Stimulated activated CD4-positive, alpha-beta T cell treated with anti-CD3 and anti-CD28 coated beads, Interleukin-15, amount 100 ng/mL, for 48 hours (primary cell): Measurements from ENCODE around the gene C3.
"Not testable (repeated sequence)": the region's sequence is repeated elsewhere in the genome, so short reads cannot be mapped to it uniquely, and the experiment has no call there.

Source experiments
- DNase-seq, 2 donors: peaks; one replicate each; pipeline ENCODE4 v3.0.0-alpha.2; 2020; ENCODE audit warnings: low read depth in 2 of 2

Gene C3

DNA sequence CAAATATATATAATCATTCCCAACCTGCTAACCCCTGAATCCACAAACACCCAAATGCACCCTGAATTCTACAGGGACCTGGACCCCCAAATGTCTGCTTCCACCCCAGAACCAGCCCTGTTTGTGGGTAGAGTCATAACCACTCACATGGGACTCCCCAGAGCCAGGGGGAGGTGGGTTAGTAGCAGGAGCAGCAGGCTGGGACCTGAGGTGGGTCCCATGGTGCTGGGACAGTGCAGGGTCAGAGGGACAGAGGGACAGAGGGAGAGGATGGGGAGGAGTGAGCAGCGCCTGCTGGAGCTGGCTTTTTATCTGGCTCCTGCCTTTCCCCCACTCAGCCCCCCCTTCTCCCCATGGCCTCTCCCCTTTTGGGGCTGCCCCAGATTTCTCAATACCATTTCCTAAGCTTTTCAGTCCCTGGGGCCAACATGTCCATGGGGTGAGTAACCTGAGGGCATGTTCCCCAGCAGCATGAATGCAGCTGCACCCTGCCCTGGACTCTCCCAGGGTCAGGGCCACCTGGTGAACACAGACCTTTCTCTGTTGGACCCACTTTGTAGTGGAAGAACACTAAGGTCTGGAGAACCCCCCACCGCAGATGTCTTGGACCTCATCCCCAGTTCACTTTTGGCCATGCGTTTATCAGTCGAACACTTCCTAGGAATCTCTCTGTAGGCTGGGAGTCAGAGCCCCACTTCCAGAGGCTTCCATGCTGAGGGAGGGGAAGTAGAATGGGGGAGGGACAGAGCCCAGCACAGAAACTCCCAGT is at the start of gene C3:
C3 (minus strand) TSS at position 282 of the 769 bp plus-strand sequence; CDS start at position 221, 61 bp downstream.
- DNase-seq, result no peak

DNA sequence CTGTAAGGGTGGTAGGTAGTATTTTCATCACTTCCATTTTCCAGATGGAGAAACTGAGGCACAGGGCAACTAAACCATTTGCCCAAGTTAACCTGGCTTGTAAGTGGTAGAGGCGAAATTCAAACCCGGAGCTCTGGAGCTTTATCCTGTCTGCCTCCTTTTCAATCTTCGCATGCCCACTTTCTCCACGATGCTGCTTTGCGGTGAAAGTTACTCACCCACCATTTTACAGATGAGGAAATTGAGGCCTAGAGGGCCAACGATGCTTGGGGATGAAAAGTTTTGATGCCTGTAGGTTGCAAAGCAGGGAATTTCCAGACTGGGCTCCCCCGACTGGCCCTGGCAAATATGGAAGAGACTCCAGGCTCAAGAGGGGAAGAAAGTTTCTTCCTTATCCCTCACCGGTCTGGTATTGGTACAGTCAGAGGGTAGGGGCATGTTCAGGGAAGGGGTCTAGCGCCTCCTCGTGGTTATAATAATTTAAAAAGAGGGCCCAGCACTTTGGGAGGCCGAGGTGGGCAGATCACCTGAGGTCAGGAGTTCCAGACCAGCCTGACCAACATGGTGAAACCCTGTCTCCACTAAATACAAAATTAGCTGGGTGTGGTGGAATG is 48.7 kb upstream of the C3 start:
- no peak for DNase-seq

DNA sequence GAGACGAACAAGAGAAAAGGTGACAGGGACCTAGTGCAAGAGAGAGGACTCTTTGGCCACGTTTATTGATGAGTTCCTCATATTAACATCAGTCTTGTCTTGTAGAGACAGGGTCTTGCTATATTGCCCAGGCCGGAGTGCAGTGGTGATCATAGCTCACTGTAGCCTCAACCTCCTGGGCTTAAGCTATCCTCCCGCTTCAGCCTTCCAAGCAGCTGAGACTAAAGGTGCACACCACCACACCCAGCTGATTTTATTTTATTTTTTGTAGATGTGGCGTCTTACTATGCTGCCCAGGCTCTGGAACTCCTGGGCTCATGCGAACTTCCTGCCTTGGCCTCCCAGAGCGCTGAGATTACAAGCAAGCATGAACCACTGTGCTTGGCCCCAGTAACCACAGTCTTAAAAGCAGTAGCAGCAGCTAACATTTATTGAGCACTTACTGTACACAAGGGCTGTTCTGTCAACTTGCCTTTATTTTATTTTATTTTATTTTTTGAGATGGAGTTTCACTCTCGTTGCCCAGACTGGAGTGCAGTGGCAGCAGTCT is 47.9 kb upstream of the C3 start:
- DNase-seq, result no peak

DNA sequence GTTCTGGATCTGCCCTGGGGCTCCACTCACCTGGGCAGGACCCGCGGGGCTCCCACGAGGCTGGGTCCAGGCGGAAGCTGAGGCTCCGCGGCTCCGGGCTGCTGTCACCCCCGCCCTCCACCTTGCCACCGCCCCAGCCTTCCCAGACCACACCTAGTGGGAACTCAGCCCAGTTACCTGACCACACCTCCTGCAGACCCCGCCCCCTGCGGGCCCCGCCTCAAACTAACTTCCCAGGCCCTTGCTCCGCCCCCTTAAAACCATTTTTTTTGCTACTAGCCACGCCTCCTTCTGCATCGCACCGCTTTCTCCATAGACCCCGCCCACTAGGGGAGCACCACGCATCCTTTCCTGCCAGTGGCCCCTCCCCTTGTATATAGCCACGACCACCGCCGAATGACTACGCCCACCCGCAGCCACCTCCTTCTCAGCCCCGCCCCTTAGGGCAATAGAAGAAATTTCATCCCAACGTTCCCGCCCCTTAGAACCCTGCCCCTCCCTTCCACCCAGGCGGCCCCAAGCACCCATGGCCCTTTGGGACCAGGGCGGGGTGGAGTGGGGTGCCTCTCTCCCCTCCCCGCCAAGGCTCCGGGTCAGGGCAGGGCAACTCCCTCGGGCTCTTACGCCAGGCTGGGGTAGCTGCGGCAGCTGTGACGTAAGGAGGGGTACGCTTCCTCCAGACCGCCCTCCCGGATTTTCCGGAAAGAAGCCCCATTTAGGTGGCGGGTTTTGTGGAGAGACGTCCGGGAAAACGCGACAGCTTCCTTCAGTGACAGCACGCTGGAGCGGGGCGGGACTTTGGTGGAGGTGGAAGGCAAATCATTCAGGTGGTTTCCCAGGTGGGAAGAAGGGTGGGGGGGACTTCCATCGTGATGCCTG is 47.1 kb upstream of the C3 start, which contains the start of gene SH2D3A:
SH2D3A (minus strand) TSS at position 79 of the 879 bp plus-strand sequence. CDS start 3,687 bp downstream, outside the sequence.
- DNase-seq, result peak; percentile 94

DNA sequence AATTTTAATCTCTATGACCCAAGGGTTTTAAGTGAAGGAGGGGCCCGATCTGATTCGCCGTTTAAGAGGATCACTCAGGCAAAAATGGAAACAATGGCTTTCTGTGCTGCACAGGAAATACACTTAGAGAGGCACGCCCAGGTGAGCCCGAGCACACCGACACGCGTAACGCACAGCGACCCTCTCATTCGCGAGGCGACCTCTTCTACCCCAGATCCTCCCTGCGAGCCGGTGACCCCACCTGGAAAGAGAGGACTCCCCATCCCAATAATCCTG is 46.6 kb upstream of the C3 start:
- DNase-seq, result no peak

DNA sequence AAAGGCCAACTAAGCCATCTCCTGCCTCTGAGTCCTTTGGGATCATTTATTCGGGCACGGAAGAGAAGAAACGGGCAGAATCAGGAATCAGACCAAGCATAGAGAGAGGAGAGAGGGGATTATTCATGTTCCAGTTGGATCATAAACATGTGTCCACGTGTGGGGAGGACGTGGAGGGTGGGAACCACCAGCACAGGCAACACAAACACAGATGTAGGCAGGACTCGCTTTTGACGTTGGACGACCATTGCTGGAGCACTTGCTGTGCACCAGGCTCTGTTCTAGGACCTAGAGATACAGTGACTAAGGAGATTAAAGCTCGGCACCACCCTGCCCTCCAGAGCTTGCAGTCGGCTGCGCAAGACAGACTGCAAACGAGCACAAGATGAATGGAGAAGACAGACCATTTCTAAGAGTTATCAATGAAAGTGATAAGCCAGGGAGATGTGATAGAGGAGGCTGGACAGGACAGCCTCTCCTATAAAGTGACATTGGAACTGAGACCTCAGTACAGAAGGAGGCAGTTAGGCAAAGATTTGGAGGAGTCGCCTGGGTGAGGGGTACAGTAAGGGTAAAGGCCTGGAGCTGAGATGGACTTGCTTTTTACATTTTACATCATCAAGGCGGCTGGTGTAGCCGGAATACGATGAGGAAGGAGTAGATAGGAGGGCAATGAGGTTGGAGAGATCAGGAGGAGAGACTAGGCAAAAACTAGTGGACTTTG is 46.1 kb upstream of the C3 start:
- DNase-seq, result no peak

DNA sequence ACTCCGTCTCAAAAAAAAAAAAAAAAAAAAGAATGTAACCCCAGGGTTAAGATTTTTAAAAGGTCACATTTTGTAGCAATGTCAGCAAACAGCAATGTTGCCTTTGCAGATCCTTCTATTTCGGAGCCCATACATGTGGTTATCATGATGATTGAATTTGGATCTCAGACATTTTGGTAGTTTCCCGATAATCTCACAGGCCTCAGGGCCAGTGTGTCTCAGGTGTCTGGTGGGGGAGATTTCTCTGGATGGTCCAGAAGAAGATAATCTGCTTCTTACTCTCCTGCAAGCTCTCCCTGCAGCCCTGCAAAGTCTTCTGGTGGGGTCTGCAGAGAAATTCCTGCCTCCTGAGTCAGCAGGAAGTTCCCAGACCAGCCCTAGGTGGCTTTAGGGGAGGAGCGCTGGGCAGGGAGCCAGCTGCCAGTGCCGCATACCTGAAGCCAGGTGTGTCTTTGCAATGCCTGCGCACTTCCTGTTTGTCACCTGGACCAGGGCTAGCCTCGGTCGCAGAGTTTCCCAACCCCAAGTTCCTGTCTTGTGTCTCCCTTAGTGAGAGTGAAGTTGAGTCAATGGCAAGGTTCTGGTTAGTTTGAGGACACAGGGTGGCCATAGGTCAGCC is 45.4 kb upstream of the C3 start:
- DNase-seq, result no peak

DNA sequence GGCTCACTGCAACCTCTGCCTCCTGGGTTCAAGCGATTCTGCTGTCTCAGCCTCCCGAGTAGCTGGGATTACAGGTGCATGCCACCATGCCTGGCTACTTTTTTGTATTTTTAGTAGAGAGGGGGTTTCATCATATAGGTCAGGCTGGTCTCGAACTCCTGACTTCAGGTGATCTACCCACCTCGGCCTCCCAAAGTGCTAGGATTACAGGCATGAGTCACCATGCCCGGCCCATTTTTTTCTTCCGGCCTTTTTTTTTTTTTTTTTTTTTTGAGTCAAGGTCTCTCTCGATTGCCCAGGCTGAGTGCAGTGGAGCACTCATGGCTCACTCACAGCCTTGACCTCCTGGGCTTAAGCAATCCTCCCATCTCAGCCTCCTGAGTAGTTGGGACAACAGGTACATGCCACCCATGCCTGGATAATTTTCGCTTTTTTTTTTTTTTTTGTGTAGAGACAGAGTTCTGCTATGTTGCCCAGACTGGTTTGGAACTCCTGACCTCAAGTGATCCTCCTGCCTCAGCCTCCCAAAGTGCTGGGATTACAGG is 41.9 kb upstream of the C3 start:
- DNase-seq, result not testable (repeated sequence)

DNA sequence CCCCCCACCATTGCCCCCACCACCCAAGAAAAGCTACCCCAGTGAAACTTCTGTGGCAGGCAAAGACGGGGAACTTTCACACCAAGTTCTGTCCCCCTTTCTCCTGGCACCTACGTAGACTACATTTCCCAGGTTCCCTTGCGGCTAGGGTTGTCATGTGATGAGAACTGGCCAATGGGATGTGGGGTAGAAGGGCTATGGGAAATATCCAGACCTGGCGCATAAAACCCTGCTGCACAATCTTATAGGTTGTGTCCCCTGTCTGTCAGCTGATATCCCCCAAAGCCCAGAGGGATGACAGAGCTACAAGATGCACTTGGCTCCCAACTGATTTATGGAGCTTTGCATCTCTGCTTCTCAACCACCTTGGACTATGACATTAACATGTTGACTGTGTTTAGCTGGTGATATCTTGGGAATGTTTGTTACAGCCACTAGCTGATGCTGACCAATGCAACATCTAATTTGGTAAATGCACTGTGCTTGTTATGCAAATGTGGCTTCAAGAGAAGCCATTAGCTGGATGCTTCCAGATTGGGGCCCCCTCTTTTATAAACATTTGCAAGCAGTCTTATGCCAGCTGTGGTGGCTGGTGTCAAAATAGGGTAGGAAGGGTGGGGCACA is 40.7 kb upstream of the C3 start:
- DNase-seq, result no peak

DNA sequence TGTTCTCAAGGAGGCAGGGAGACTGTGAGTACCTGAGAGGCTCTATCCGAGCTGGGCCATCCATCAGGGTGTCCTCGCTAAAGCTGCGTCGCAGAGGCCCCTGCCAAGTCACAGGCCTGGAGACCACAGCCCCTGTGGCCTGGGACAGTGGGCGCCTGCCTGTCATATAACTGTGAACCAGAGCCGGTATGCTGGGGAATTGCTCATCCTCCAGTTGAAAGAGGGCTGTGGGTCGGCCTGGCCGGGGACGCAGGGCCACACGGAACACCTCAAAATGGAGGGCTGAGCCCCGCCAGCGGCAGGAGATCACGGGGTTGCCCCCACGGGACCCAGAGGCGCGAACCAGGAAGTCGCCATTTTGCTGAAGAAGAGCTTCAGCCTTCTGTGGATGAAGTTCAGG is 40.2 kb upstream of the C3 start:
- DNase-seq, result no peak

DNA sequence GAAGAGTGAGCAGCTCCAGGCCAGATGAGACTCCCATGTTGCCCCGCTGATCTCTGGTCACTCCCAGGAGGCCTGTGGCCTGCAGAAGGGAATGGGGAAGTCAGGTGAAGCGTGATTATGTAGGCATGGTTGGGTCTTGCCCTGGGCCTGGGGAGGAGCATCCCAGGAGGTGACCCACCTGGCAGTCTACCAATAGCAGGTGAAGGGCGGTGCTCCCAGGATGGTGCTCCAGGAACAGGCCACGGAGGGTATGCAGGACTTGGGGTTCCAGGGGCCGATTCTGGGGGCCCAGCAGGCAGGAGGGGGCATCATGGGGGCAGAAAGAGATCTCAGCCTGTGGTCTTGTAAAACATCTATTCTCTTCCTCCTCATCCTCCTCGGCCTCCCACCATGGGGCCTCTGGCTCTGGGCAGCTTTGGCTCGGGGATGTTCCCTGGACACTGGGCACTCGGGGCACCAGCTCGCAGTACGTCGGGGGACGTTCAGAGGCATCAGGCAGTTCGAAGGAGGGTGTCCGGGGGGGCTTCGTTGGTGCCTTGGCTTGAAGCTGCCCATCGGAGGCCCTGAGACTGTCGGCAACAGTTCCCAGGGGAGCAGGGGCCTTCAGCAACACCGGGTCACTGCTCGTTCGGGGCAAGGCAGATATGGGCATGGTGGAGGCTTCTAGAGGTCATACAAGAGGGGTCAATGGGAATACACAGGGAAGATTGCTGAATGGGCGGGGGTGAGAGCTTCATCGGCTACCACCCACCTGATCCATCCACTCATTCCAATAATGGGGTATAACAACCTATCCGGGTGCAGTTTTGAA is 34.4 kb upstream of the C3 start:
- DNase-seq, result no peak

DNA sequence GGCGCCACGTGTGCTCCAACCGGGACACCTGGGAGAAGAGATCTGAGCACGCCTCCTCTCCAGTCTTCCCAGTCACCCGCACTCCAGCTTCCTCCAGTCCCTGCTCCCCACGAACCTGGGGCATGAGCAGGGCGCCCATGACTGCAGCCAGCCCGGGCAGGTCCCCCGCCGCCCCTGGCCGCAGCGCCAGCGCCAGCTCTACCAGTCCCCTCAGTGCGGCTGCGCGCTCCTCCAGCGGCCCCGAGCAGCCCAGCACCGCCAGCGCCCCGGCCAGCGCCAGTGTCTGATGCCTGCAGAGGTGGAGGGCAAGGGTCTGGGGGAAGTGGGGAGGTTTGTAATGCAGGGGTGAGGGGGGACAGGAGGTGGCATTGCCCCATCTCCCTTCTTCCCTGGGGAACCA is 33.7 kb upstream of the C3 start:
- no peak for DNase-seq

DNA sequence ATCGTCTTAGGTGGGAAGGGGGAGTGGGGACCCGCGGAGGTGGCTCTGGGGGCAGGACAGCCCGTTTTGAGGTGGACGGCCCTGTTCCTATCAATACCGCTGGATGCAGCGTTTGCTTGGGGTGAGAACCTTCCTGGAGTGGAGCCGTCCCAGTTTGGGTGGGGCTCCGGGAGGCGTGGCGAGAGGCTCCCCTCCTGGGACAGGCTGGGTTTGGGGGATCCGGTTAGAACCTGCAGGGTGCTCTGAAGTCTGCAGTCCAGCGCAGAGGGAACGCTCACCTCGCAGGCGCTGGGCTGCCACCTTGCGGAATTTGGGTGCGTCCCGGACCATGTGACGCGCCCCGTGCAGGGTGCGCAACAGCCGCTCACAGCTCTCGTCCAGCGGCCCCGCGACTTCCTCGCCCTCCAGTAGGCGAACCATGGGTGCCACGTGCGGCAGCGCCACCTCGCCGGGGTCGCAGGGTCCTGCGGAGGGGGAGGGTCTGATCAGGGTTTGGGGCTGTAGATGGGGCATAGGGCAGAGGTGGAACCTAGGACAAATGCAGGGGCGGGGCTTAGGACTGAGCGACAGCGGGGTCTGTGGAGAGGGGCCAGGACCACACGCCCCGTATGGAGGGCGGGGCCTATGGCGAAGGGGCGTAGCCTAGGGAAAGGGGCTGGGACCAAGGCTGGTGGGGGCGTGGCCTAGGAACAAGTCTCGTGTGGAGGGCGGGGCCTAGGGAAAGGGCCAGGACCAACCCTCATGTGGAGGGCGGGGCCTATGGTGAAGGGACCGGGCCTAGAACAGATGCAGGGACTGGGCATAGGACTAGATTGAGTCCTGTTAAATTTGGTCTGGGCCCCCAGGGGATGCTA is 33.0 kb upstream of the C3 start:
- DNase-seq, result peak; percentile 84 to 88

DNA sequence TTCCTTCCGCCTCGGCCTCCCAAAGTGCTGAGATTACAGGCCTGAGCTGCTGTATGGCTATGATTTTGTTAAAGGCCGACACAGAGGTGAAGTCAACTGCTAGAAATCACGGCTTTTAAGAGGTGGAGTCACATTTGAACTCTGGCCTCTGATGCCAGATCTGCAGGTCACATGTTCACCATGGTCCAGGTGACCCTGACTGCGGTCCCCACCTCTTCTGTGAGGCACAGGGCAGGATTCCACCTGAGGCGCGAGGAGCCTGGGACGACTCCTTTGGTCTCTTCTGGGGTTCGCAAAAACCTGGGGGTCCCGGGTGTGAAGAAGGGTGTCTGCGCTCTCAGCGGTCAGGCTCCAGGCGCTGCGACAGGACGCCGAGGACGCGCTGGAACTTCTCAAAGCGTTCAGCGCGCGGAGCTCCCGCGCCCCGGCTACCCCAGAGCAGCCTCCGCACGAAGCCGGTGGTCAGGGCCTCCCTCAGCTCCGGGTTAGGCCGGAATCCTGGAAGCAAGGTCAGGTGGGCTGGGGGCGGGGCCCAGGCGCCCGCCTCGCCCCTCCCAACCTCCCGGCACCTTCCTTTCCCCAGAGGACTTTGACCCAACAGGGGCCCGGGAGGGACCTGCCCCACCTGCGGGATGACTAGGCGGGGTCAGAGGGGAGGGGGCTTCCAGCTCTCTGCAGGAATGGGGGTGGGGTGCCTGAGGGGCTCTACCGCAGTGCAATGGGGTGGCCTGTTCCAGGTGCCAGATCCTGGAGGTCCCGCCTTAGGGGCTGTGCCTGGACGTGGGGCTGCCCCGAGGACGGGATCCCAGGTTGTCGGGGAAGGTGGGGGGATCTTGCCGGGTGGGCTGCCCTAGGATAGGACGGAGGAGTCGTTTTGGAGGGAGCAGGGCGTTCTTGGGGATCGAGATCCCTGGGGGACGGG is 32.1 kb upstream of the C3 start:
- no peak for DNase-seq

DNA sequence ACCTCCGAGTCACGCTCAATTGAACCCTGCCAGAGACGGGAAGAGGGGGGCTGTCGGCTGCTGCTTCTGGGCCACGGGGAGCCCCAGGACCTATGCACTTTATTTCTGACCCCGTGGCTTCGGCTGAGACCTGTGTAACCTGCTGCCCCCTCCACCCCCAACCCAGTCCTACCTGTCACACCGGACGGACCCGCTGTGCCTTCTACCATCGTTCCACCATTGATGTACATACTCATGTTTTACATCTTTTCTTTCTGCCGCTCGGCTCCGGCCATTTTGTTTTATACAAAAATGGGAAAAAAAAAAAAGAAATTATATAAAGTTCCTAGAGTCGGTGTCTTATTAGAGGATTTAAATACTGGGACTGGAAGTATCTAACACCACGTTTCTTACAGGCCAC is 30.7 kb upstream of the C3 start:
- no peak for DNase-seq

DNA sequence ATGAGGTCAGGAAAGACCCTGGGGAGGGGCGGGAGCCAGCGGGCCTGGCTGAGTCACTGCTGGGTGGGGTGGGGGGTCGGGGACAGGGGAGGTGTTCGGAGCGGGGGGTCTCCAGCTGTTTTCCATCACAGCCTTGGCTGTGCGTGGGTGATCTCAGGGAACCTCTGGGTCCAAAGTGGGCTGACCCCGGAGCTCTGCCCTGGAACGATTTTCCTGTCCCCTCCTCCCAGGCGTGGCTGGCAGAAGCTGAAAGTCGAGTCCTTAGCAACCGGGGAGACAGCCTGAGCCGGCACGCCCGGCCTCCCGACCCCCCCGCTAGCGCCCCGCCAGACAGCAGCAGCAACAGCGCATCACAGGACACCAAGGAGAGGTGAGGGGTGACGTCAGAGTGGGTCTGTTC is 29.6 kb upstream of the C3 start:
- no peak for DNase-seq

DNA sequence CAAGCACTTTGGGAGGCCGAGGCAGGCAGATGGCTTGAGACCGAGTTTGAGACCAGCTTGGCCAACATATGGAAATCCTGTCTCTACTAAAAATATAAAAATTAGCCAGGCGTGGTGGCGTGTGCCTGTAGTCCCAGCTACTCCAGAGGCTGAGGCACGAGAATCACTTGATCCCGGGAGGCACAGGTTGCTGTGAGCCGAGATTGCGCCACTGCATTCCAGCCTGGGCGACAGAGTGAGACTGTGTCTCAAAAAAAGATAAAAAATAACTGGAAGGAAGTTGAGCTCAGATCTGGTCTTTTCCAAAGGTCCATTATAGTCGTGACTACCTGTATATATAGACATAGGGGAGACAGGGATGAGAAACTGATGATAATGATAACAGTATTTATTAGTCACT is 28.1 kb upstream of the C3 start:
- DNase-seq, result not testable (repeated sequence)

DNA sequence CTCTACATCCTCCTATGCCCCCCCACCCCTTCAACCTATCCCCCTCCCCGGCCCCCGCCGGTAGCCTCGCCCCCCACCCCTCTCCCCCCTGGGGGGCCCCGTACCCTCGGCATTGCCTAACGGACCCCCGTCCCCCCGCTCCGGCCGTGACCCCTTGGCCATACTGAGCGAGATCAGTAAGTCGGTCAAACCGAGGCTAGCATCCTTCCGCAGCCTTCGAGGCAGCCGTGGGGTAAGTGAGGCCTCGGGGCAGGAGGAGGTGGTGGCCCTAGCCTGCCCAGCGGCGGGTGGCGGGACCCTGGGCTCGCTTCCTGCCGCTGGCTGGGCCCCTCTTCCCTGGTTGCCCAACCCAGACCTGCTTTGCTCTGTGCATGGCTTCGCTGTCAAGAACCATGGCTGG is 25.5 kb upstream of the C3 start:
- no peak for DNase-seq
